GM18520 (cell line): Measurements from ENCODE around the gene SERINC5.
"Not testable (repeated sequence)": the region's sequence is repeated elsewhere in the genome, so short reads cannot be mapped to it uniquely, and the experiment has no call there.

Experiments
- ATAC-seq: cut with Tn5 transposase; IDR thresholded peaks from one replicate; pipeline ENCODE4 v1.9.1; 2021; ENCODE audit not compliant: unreplicated experiment

The SERINC5 gene

DNA sequence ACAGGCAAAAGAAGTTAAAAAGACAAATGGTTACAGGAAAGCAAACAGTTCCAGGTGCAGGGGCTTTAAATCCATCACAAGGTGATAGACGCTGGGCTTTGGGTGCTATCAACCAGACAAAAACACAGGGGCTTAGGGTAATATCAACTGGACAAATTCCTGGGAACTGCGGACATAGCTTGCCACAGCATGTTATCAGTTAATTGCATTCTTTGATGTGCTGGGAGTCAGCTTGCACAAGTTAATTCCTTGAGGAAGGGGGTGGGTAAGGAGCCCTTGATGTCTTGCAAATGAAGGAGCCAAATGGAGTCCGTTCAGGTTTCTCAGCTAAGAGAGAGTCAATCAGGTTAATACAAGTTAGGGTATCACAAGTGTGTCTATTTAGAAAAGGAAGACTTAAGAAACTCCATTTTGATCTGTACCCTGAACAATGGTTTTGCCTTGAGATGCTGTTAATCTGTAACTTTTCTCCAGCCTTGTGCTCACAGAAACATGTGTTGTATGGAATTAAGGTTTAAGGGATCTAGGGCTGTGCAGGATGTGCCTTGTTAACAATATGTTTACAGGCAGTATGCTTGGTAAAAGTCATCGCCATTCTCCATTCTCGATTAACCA lies 144.4 kb downstream of the SERINC5 start:
- not testable (repeated sequence) for ATAC-seq

DNA sequence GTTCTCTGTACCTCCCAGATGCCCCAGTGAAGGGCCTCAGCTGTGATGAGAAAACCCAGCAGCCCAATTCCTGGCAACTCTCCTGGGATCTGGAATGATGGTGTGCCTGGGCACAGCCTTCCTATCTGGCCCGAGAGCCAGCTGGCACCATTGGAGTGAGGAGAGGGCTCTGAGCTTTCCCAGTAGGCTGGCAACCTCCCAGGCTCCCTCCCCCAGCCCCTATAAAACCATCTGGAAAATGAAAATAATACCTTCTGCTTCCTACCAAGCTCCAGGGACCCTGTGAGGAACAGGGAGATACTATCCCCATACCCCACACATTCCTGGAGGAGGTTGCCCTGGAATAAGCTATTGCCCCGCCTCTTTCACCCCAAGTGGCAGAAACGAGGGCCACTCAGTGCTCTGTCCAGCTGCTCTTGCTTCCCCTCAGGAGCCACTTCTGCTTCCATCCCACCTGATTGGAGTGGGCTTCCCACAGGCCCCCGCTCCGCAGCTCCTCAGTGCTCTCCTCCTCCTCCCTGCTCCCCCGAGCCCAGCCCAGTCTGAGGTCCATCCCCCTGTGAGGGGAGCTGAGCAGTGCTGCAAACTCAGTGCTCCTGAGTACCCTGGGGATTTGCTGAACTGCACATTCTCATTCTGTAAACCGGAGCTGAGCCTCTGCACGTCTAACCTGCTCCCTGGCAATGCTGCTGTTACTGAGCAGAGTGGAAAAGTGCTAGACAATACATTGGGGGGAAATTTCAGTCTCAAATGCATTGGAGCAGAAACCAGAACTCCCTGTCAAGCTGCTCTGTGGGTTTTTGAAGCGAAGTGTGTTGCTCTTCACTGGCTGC lies 146.0 kb downstream of the SERINC5 start:
- ATAC-seq: no peak

- no peak for ATAC-seq
Observed at GRCh38 chr5:80106916-80107315, 148.9 kb downstream of the SERINC5 start.

DNA sequence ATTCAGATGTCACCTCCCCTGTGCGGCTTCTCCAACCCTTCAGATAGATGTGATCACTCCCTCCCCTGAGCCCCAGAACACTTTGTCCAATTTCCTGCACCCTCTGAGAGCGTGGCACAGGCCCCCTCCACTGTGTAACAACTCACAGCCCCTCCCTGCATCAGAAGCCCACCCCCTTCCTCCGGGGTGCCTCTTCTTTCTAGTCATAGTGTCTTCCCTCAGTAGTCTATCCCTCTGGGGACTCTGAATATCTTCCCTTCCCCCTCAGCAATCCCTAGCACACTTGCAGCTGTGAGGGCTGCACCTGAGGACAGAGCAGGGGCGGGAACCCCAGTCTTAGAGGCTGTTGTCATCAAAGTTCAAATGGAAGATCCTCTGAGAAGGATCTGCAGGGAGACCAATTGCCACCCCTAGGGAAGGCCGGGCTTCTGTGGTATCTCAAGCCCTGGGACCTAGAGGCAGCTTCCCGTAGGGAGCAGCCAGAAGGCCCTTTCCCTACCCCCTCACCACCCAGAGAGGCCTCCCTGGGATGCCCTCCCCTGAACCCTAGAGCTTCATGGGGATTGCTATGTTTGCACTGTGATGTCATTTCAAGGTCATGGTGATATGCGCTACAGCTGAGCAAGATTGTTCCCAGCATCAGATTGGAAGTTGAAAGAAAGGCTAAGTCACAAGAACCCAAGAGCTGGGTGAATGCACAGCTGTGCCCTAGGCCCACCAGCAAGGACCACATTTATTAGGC lies 150.0 kb downstream of the SERINC5 start:
- no peak for ATAC-seq

GRCh38 chr5:80103371-80103770 lies 152.5 kb downstream of the SERINC5 start:
- ATAC-seq: no peak

- no peak for ATAC-seq
Observed at GRCh38 chr5:80101993-80102392, 153.9 kb downstream of the SERINC5 start.

GRCh38 chr5:80097451-80097850 lies 158.4 kb downstream of the SERINC5 start:
- no peak for ATAC-seq

GRCh38 chr5:80094236-80094738 lies 161.6 kb downstream of the SERINC5 start:
- ATAC-seq: no peak

- ATAC-seq: no peak
Observed at GRCh38 chr5:80093796-80094195, 162.1 kb downstream of the SERINC5 start.

GRCh38 chr5:80092486-80093107 lies 163.3 kb downstream of the SERINC5 start:
- no peak for ATAC-seq

GRCh38 chr5:80091792-80092192 lies 164.1 kb downstream of the SERINC5 start:
- not testable (repeated sequence) for ATAC-seq

- no peak for ATAC-seq
Observed at GRCh38 chr5:80090884-80091166, 165.0 kb downstream of the SERINC5 start.

- no peak for ATAC-seq
Observed at GRCh38 chr5:80083101-80083890, 172.6 kb downstream of the SERINC5 start.

DNA sequence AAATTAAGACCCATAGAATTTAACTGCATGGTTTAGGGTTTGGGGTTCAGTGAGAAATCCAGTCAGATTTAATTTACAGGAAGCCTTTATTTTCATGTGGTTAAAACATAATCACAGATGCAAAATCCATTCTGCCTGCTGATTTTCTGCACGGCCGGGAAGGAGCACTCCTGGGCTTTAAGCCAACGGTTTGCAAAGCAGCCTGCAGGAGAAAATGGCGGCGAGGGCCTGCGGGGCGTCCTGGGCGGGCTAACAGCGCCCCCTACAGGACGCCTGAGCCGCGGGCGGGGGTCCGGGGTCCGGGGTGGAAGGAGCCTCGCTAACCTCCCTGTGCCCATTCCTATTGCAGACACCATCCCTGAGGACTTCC lies 173.1 kb downstream of the SERINC5 start:
- ATAC-seq: no peak

DNA sequence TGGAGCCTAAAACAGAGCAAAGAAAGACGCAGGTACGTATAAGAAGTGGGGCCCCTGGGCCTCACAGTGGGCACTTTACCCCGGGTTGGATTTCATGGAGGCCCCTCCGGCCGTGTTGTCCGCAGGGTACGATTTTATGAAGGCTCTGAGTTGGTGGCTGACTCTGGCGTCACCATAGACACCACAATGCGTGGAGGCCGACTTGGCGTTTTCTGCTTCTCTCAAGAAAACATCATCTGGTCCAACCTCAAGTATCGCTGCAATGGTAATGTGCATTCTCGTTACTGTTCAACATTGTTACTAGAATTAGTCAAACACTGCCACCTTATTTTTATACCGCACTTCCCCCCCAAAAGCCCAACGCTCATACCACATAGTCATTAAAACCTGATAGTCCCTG lies 173.6 kb downstream of the SERINC5 start:
- no peak for ATAC-seq

DNA sequence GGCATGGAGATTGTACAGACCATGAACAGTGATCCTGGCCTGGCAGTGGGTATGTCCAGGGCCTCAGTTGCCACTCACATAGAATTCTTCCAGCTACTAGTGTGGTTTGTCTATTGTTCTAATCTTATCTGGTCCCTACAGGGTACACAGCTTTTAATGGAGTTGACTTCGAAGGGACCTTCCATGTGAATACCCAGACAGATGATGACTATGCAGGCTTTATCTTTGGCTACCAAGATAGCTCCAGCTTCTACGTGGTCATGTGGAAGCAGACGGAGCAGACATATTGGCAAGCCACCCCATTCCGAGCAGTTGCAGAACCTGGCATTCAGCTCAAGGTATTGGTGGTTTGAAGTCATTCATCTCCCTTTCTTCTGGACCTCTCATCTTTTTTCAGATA lies 176.9 kb downstream of the SERINC5 start:
- ATAC-seq: no peak

GRCh38 chr5:80077051-80077714 lies 178.7 kb downstream of the SERINC5 start:
- no peak for ATAC-seq

DNA sequence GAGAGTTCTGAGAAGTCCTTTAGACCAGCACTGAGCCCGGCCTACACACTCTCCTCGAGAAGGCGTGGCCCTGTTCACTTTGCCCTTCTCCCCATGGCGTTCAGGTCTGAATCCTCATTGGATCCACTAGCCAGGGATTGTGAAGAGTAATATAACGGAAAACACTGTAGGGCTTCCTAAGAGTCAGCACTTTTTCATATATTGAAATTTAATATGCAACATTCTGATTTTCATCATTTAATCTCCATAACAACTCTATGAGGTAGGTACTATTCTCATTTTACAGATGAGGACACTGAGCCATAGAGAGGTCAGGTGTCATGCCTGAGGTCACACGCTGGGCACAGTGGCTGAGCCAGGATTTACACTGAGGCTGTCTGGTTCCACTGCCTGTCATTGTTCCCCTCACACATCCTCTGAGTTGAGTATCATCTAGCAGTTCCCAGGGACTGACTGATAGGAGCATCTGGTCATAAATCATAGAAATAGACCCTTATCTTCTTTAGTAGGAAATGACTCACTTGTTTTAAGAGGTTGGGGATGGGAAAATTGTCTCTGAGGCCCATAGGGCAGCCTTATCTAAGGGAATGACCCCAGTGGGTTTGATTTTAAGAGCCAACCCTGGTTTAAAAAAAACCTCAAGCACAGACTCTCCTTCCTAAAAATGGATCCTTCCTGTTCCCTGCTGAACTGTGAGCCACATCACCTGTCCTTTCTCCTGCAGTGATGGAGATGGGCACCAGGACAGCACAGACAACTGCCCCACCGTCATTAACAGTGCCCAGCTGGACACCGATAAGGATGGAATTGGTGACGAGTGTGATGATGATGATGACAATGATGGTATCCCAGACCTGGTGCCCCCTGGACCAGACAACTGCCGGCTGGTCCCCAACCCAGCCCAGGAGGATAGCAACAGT lies 179.5 kb downstream of the SERINC5 start:
- no peak for ATAC-seq
